ENCODE measurements around the gene STK39.

DNA sequence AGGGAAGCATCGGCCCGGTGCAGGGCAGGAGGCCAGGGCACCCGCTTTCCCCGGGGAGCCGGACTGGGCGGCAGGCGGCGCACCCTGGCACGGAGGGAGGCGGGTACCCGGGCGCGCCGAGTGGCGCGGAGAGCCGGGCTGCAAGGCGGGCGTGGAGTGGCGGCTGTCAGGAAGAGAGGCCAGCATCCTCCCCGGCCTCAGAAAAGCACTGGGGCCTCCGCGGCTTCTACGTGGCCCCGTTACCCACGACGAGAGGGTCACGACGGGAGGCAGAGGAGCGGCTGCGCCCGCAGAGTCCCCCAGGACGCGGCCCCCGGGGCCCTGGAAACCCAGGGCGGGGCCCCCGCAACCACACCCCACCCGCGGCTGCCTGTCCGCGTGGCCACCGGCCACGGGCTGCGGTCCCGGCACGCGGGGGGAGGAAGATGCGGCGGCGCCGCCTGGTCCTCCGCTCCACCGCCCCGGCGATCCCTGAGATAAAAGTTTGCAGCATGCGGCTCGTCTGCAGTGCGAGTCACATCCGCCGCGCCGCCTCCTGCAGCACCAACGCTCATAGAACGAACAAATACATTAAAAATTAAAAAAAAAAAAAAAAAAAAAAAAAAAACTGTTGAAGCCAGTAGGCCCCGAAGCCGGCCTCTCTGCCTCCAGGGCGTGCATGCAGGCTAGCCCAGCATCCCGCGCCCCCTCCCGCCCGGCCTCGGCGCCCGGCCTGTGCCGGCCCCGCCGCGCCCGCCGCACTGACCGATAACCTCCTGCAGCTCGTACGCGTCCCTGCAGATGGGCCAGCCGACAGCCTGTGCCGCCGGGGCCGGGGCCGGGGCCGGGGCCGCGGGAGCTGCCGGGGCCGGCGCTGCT is 683 bp downstream of the STK39 start:
- TF ChIP-seq, protein P1, sequence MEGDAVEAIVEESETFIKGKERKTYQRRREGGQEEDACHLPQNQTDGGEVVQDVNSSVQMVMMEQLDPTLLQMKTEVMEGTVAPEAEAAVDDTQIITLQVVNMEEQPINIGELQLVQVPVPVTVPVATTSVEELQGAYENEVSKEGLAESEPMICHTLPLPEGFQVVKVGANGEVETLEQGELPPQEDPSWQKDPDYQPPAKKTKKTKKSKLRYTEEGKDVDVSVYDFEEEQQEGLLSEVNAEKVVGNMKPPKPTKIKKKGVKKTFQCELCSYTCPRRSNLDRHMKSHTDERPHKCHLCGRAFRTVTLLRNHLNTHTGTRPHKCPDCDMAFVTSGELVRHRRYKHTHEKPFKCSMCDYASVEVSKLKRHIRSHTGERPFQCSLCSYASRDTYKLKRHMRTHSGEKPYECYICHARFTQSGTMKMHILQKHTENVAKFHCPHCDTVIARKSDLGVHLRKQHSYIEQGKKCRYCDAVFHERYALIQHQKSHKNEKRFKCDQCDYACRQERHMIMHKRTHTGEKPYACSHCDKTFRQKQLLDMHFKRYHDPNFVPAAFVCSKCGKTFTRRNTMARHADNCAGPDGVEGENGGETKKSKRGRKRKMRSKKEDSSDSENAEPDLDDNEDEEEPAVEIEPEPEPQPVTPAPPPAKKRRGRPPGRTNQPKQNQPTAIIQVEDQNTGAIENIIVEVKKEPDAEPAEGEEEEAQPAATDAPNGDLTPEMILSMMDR (IDR thresholded peaks at IDR 0.05; ENCODE audit: borderline replicate concordance, extremely low read depth, low read length, poor library complexity, severe bottlenecking) = peak; percentile 52
- TF ChIP-seq EZH2 (IDR thresholded peaks at IDR 0.05; ENCODE audit: borderline replicate concordance, low read depth, low read length, severe bottlenecking) = no peak
